ENCODE measurements around the gene NRDE2.

NRDE2 gene

DNA sequence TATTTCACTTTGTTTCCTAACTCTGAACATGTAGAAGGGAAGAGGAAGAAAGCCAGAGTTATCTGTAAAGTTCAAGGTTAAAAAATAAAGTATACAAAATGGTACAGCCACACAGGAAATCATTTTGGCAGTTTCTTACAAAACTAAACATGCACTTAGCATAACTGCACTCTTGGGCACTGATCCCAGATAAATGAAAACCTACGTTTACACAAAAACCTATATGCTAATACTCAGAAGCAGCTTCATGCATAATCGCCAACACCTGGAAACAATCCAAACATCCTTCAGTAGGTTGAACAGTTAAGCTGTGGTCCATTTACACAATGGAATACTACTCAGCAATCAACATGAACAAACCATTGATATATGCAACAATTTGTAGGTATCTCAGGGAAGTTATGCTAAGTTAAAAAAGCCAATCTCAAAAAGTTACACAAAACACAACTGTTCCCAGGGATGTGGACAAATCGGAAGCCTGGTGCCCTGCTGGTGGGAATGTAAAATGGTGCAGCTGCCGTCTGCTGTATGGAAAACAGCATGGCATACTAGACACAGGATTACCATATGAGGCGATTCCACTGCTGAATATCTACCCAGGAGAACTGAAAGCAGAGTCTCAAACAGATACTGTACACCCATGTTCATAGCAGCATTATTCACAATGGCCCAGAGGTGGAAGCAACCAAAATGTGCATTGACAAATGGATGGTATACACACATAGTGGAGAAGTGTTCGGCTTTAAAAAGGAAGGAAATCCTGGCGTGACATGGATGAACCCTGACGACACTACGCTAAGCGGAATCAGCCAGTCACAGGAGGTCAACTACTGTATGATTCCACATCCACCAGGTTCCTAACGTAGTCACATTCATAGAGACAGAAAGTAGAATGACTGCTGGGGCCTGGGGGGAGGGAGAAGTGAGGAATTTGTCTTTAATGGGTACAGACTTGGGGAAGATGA is 37.7 kb downstream of the NRDE2 start:
- H3K27ac ChIP-seq, result no peak overlapping the region

DNA sequence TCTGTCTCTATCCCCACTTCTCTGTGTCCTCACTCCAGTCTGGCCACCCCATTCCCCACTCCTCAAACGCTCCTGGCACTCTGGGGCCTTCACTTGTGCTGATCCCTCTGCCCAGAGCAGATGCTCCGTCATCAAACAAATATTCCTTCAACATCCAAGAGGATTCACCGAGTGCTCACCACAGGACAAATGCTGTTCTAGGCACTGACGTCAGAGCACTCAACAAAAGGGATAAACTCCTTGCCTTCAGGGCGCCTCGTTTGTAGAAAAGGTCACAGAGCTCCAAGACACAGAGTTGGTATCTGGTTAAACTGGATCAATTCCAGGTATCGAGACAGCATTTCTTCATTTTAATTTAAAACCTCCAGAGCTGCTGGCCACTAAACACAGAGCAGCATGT is 40.0 kb downstream of the NRDE2 start:
- H3K27ac ChIP-seq, result no peak overlapping the region
- TF ChIP-seq, protein P1, sequence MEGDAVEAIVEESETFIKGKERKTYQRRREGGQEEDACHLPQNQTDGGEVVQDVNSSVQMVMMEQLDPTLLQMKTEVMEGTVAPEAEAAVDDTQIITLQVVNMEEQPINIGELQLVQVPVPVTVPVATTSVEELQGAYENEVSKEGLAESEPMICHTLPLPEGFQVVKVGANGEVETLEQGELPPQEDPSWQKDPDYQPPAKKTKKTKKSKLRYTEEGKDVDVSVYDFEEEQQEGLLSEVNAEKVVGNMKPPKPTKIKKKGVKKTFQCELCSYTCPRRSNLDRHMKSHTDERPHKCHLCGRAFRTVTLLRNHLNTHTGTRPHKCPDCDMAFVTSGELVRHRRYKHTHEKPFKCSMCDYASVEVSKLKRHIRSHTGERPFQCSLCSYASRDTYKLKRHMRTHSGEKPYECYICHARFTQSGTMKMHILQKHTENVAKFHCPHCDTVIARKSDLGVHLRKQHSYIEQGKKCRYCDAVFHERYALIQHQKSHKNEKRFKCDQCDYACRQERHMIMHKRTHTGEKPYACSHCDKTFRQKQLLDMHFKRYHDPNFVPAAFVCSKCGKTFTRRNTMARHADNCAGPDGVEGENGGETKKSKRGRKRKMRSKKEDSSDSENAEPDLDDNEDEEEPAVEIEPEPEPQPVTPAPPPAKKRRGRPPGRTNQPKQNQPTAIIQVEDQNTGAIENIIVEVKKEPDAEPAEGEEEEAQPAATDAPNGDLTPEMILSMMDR (conservative IDR thresholded peaks at IDR 0.05), result no peak
- TF ChIP-seq ZFX (IDR thresholded peaks at IDR 0.05), result no peak

More for the DNA sequence above, 37.7 kb downstream of the NRDE2 start:
- TF ChIP-seq ZFX (IDR thresholded peaks at IDR 0.05), result no peak
- TF ChIP-seq, protein P1 (conservative IDR thresholded peaks at IDR 0.05), result no peak; the same call in 1 of the 2 replicates

DNA sequence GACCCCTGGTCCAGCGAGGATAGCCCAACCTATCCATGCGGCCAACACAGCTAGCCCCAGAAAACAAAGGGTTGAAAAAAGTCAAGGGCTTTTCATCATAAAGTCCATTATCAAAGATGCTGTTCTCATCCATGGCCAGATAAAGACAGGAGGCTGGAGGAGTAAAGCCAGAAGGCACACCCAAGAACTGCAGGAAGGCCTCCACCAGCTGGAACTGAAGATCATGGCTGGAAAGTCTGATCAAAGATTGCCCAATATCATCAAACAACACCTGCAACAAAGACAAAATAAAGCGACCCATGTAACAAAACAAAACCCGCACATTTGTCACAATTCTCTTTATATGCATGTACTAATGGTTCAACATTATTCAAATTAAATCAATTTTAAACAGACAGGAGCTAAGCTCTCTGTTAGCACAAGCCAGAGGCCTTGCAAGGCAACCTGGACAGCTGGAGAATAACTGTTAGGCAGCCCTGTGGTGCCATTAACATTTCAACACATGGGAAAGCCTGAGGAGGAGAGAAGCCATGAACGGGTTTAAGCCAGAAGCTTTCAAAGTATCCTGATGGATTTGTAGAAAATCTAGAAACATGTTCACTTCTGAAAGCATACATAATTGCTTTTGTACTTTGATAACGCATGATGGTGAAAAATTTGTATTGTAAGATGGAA is 41.3 kb downstream of the NRDE2 start:
- TF ChIP-seq, protein P1 (conservative IDR thresholded peaks at IDR 0.05), result no peak
- no peak for TF ChIP-seq ZFX (IDR thresholded peaks at IDR 0.05)
- H3K27ac ChIP-seq, result no peak overlapping the region

DNA sequence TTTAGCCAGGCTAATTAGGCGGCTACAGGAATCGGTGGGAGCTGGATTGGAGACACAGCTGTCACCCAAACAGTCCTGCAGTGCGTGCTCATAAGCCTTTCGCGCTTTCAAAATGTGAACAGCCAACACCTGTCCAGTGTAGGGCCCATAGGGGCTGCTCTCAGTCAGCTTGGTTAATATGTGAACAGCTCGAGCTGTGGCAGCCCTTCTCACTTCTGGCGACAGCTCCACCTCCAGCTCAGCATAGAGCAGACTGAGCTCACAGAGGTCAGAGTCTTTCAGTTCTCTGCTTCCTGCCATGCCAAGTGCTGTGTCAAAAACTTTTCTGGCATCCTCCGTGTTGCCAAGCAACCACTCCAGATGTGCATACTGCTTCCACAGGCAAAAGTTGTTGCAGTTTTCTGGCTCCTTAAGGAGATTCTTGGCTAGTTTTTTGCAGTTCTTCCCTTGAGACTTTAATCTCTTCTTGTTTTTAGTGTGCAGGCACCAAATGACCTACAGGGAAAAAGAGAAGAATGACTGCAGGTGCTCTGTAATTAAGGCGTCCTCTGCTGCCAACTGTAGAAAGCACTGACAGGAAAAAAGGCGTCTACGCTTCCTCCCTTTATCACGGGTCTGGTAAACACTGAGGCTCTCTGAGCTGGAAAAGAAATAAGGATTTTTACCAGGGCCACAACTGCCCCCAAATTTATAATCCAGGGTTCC is 42.9 kb downstream of the NRDE2 start:
- no peak for TF ChIP-seq ZFX (IDR thresholded peaks at IDR 0.05)
- TF ChIP-seq, protein P1 (conservative IDR thresholded peaks at IDR 0.05), result no peak
- H3K27ac ChIP-seq, result no peak overlapping the region

DNA sequence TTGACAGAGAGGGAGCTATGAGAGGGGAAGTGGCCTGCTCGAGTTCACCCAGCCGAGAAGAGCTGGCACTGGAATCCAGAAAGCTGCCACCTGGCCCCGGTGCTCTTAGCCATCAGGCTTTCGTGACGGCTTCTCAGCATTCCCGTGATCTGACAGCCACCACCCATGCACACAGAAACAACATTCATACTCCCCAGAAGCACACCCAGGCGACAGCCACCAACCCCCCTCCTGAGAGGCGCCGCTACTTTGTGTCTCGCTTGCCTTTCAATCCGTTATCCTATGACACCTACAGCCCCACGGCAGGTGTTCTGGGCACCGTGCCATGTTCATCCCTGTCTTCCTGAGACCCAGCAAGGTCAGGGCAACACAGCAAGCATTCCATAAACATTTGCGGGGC is 44.0 kb downstream of the NRDE2 start:
- no peak overlapping the region for H3K27ac ChIP-seq

DNA sequence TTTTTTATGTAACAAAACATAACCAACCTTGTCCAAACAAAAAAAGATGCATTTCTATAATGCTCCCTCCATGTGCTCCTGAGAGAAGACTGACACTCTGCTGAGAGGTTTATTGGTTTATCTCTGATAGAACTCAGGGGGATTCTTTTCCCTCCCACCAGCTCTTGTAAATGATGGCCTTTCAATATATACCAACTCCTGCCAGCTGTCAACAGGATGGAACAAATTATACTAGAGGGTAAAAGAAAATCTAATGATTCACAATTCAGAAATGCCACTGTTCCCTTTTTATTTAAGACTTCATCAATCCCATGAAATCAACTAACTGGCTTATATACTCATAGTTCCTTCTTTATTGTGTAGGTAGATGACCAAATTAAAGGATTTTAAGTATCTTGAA is 50.0 kb downstream of the NRDE2 start:
- TF ChIP-seq, protein P1 (conservative IDR thresholded peaks at IDR 0.05), result no peak
- no peak for TF ChIP-seq ZFX (IDR thresholded peaks at IDR 0.05)
- H3K27ac ChIP-seq, result no peak overlapping the region

More for the DNA sequence above, 44.0 kb downstream of the NRDE2 start:
- TF ChIP-seq ZFX (IDR thresholded peaks at IDR 0.05), result no peak
- TF ChIP-seq, protein P1 (conservative IDR thresholded peaks at IDR 0.05), result no peak
